Epithelial cell of proximal tubule (primary cell): ENCODE results near the gene TM4SF20. TPM values are rescaled to one million over a fixed set of nuclear protein-coding genes. Genes with fewer than 3 reads are reported as not detected.

Experiments
- DNase-seq: peaks from one replicate; pipeline ENCODE4 v3.0.0-alpha.2; 2011; ENCODE audit warnings: low read depth
- H3K4me3 ChIP-seq: 2 replicates; pipeline ENCODE4 v1.5.1; 2011; ENCODE audit warnings: low read depth, mild to moderate bottlenecking, low read length
- CTCF ChIP-seq: conservative IDR thresholded peaks from 2 replicates; pipeline ENCODE4 v1.5.1; 2012; ENCODE audit warnings: low read depth, mild to moderate bottlenecking, low read length
- total RNA-seq: library from RNA; depleted of rRNA; stranded (reverse); fragments of >200 nt; gene quantifications from 2 replicates; pipeline ENCODE4 v1.2.3, GENCODE V29; 2015

Gene TM4SF20
- total RNA-seq, 1 donor from 2014 or later = not detected

- no peak for TF ChIP-seq CTCF
- DNase-seq = no peak
Measured at GRCh38 chr2:227351639-227352038, 27.5 kb downstream of the TM4SF20 start.

GRCh38 chr2:227349989-227350612, 29.0 kb downstream of the TM4SF20 start:
- no peak overlapping the region for H3K4me3 ChIP-seq
- DNase-seq = no peak
- TF ChIP-seq CTCF = no peak

More at GRCh38 chr2:227351639-227352038, 27.5 kb downstream of the TM4SF20 start:
- H3K4me3 ChIP-seq = no peak overlapping the region

GRCh38 chr2:227348324-227348723, 30.8 kb downstream of the TM4SF20 start:
- no peak for DNase-seq
- TF ChIP-seq CTCF = no peak
- H3K4me3 ChIP-seq = no peak overlapping the region

- peak; percentile 30 for TF ChIP-seq CTCF
- DNase-seq = no peak
- no peak overlapping the region for H3K4me3 ChIP-seq
Measured at GRCh38 chr2:227347117-227347516, 32.0 kb downstream of the TM4SF20 start.

GRCh38 chr2:227344231-227344630, 34.9 kb downstream of the TM4SF20 start:
- TF ChIP-seq CTCF = no peak
- no peak overlapping the region for H3K4me3 ChIP-seq
- no peak for DNase-seq

- DNase-seq = no peak
- TF ChIP-seq CTCF = no peak
- H3K4me3 ChIP-seq = no peak overlapping the region
Measured at GRCh38 chr2:227341553-227341952, 37.6 kb downstream of the TM4SF20 start.

GRCh38 chr2:227340106-227340505, 39.0 kb downstream of the TM4SF20 start:
- DNase-seq = no peak
- no peak for TF ChIP-seq CTCF
- H3K4me3 ChIP-seq = no peak overlapping the region
